Measurements from ENCODE around the gene SDK1.

DNA sequence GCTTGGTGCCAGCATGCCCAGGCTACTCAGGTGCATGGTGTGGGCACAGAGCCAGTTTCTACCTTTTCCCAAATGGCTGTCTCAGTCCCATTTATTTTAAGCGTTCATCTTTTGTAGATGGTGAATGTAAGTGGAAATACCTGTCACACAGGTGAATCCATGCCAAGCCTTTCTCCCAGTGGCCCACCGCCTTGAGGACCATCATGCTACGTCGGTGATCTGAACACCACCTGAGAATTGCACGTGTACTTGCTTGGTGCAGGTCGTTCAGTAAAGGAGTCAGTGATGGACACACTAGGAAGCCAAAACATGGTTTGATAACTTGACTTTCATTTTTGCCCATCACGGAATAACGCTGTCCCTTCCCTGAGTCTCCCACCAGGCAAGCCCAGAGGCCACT is 714.3 kb downstream of the SDK1 start:
- TF ChIP-seq, protein P1, sequence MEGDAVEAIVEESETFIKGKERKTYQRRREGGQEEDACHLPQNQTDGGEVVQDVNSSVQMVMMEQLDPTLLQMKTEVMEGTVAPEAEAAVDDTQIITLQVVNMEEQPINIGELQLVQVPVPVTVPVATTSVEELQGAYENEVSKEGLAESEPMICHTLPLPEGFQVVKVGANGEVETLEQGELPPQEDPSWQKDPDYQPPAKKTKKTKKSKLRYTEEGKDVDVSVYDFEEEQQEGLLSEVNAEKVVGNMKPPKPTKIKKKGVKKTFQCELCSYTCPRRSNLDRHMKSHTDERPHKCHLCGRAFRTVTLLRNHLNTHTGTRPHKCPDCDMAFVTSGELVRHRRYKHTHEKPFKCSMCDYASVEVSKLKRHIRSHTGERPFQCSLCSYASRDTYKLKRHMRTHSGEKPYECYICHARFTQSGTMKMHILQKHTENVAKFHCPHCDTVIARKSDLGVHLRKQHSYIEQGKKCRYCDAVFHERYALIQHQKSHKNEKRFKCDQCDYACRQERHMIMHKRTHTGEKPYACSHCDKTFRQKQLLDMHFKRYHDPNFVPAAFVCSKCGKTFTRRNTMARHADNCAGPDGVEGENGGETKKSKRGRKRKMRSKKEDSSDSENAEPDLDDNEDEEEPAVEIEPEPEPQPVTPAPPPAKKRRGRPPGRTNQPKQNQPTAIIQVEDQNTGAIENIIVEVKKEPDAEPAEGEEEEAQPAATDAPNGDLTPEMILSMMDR (IDR thresholded peaks at IDR 0.05) = no peak
- TF ChIP-seq POLR2AphosphoS2 (conservative IDR thresholded peaks at IDR 0.05; ENCODE audit: low read length) (no peak), MAFK (IDR thresholded peaks at IDR 0.05; ENCODE audit: partially characterized antibody) (no peak), HMGXB4 (CRISPR knock-in tag; IDR thresholded peaks at IDR 0.05; ENCODE audit: borderline replicate concordance) (no peak), POLR2A (IDR thresholded peaks at IDR 0.05; ENCODE audit: low read length) (no peak), CEBPB (IDR thresholded peaks at IDR 0.05) (no peak), MAX (IDR thresholded peaks at IDR 0.05) (no peak), HES2 (IDR thresholded peaks at IDR 0.05) (no peak), ESRRA (IDR thresholded peaks at IDR 0.05; ENCODE audit: borderline replicate concordance, low read length) (no peak)

All from A549 (cell line).